Fibroblast of lung (primary cell): ENCODE results near the gene CLMP. TPM values are rescaled to one million over a fixed set of nuclear protein-coding genes. Genes with fewer than 3 reads are reported as not detected.

Source experiments
- DNase-seq, 2 donors: peaks; one replicate each; pipeline versions ENCODE4 v3.0.0 to v3.0.0-alpha.2; 2010; ENCODE audit warnings: low read depth in 2 of 2
- H2AFZ ChIP-seq: 2 replicates; pipeline ENCODE4 v1.5.1; 2012; ENCODE audit warnings: low read length, control low read depth, inconsistent platforms
- H3K27ac ChIP-seq: 2 replicates; pipeline ENCODE4 v1.5.1; 2011; ENCODE audit warnings: low read length, control low read depth; ENCODE audit not compliant: insufficient read depth
- H3K27me3 ChIP-seq: 2 replicates; pipeline ENCODE4 v1.5.1; 2011; ENCODE audit warnings: mild to moderate bottlenecking, low read length; ENCODE audit not compliant: control insufficient read depth, insufficient read depth
- H3K36me3 ChIP-seq: 2 replicates; pipeline ENCODE4 v1.5.1; 2011; ENCODE audit warnings: low read length; ENCODE audit not compliant: control insufficient read depth, insufficient read depth
- H3K4me1 ChIP-seq: 2 replicates; pipeline ENCODE4 v1.5.1; 2011; ENCODE audit warnings: low read length; ENCODE audit not compliant: control insufficient read depth, insufficient read depth; ENCODE audit errors: extremely low read depth
- H3K4me2 ChIP-seq: 2 replicates; pipeline ENCODE4 v1.5.1; 2011; ENCODE audit warnings: low read length, control low read depth; ENCODE audit not compliant: insufficient read depth; ENCODE audit errors: extremely low read depth
- H3K4me3 ChIP-seq, 4 experiments: fragments of 200-600 bp in 1 of 4; sonication (generic) in 1 of 4; replicated peaks in 1 of 4; 2 replicates each; pipeline ENCODE4 v1.5.1; 2011 to 2016; ENCODE audit warnings: low read length in 4 of 4, low read depth in 3 of 4, mild to moderate bottlenecking in 3 of 4, control low read depth in 2 of 4, inconsistent platforms in 1 of 4, mixed read lengths in 1 of 4; ENCODE audit not compliant: insufficient read depth in 1 of 4; ENCODE audit errors: control extremely low read depth in 1 of 4
- H3K79me2 ChIP-seq: 2 replicates; pipeline ENCODE4 v1.5.1; 2012; ENCODE audit warnings: mild to moderate bottlenecking, low read length, inconsistent platforms; ENCODE audit not compliant: control insufficient read depth, insufficient read depth
- H3K9ac ChIP-seq: 2 replicates; pipeline ENCODE4 v1.5.1; 2011; ENCODE audit warnings: mild to moderate bottlenecking, low read length, control low read depth; ENCODE audit not compliant: insufficient read depth
- H3K9me3 ChIP-seq: 2 replicates; pipeline ENCODE4 v1.5.1; 2012; ENCODE audit warnings: low read depth, low read length; ENCODE audit not compliant: control insufficient read depth, insufficient read depth
- H4K20me1 ChIP-seq: 2 replicates; pipeline ENCODE4 v1.5.1; 2011; ENCODE audit warnings: low read length; ENCODE audit not compliant: control insufficient read depth, insufficient read depth; ENCODE audit errors: extremely low read depth
- EZH2 ChIP-seq: IDR thresholded peaks from 2 replicates; pipeline ENCODE4 v1.5.1; 2012; ENCODE audit warnings: low read length, control low read depth, mild to moderate bottlenecking; ENCODE audit errors: missing control alignments
- polyA plus RNA-seq, 2 donors: library from polyadenylated mRNA; depleted of rRNA in 1 of 2; stranded (reverse) in 1 of 2; unstranded in 1 of 2; fragments of >200 nt; gene quantifications; 2 replicates each; pipeline ENCODE4 v1.2.1, GENCODE V29; 2011 to 2012; ENCODE audit warnings: missing spikeins in 1 of 2
- total RNA-seq: library from RNA; depleted of rRNA; stranded (reverse); fragments of >200 nt; gene quantifications from 2 replicates; pipeline ENCODE4 v1.2.1, GENCODE V29; 2014
- TF ChIP-seq, protein P1 (sequence below), 2 donors: IDR thresholded peaks in 1 of 2; conservative IDR thresholded peaks in 1 of 2; 1 replicate in 1 of 2; 2 replicates in 1 of 2; pipeline ENCODE4 v1.5.1; 2011 to 2012; ENCODE audit warnings: low read length in 2 of 2, control low read depth in 1 of 2, inconsistent platforms in 1 of 2, low read depth in 1 of 2, mild to moderate bottlenecking in 1 of 2

The CLMP gene
- total and polyA plus RNA-seq, 2 donors (not counting 1 experiment from before 2014, with no cell fraction given): 107 to 243 TPM

- Histone ChIP-seq H3K4me3 (peak overlapping the region; percentile 56 to 98 (median 68)), H3K27me3 (no peaks in the 10 kb centered on the region), H3K9ac (peak overlapping the region; percentile 95), H3K36me3 (peaks cover 15% of the 10 kb centered on the region), H3K9me3 (no peaks in the 10 kb centered on the region), H3K27ac (peak overlapping the region; percentile 98), H3K4me2 (peak overlapping the region; percentile 89), H3K4me1 (peaks cover 14% of the 10 kb centered on the region), H2AFZ (no peak overlapping the region), H4K20me1 (peaks cover 9% of the 10 kb centered on the region), H3K79me2 (peaks cover 44% of the 10 kb centered on the region)
- TF ChIP-seq, protein P1, sequence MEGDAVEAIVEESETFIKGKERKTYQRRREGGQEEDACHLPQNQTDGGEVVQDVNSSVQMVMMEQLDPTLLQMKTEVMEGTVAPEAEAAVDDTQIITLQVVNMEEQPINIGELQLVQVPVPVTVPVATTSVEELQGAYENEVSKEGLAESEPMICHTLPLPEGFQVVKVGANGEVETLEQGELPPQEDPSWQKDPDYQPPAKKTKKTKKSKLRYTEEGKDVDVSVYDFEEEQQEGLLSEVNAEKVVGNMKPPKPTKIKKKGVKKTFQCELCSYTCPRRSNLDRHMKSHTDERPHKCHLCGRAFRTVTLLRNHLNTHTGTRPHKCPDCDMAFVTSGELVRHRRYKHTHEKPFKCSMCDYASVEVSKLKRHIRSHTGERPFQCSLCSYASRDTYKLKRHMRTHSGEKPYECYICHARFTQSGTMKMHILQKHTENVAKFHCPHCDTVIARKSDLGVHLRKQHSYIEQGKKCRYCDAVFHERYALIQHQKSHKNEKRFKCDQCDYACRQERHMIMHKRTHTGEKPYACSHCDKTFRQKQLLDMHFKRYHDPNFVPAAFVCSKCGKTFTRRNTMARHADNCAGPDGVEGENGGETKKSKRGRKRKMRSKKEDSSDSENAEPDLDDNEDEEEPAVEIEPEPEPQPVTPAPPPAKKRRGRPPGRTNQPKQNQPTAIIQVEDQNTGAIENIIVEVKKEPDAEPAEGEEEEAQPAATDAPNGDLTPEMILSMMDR (conservative IDR thresholded peaks at IDR 0.05 in 1 of 2, IDR thresholded peaks at IDR 0.05 in 1 of 2; ENCODE audit: low read depth in 1 of 2, low read length in 2 of 2): no peak
- no peak for TF ChIP-seq EZH2
- peak in 1 of 2 donors; percentile 43 for DNase-seq
Observed at GRCh38 chr11:123063826-123064657, 131.0 kb downstream of the CLMP start.

DNA sequence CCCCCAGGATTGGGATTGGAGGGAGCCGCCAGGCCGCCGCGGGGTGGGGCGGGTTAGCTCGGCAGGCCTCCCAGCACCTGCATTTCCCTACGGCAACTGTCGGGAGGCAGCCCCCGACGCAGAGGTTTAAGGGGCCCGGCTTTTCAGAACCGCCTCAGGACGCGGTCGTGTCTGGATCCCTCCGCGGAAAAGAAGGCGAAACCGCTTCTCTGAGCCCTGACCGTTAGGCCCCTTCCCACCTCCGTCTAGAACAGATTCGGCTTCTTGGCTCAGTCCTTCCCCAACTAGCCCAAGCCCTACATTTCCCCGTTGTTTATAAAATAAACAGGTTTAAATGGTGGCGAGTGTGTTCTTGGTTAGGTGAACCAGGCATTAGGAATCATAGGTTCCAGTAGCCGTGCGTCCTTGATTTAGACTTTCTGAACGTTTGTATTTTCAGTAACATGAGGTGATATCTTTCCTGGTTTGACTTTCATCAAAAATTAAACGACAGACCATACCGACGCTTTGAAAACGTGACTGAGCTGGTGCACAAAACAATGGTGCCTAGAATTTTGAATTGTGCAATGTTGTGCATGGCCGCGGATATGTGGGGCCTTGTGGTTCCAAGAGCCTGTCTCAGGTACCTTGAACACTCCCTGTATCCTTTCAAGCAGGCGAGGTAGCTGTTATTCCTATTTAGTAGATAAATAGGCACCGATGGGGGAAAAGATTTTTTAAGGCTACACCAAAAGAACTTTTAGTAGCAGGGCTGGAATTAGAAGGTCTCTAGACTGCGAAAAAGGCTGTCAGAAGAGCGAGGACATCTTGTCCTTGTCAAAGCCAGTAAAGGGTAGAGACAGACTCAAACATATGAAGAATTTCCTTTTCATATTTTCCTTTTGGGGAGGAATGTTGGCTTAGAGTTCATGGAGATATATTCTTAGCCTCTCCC is 131.9 kb downstream of the CLMP start:
- Histone ChIP-seq H3K9ac (peak overlapping the region; percentile 95), H2AFZ (no peak overlapping the region)
- peak; percentile 57 to 78 for DNase-seq

More for the DNA sequence above, 131.9 kb downstream of the CLMP start:
- Histone ChIP-seq H3K27me3 (no peaks in the 10 kb centered on the region), H3K79me2 (peaks cover 53% of the 10 kb centered on the region), H3K4me2 (peak overlapping the region; percentile 89), H3K4me3 (peak overlapping the region; percentile 56 to 98 (median 68)), H3K27ac (peak overlapping the region; percentile 98), H3K4me1 (peaks cover 21% of the 10 kb centered on the region), H4K20me1 (peaks cover 9% of the 10 kb centered on the region), H3K9me3 (no peaks in the 10 kb centered on the region), H3K36me3 (peaks cover 22% of the 10 kb centered on the region)
- TF ChIP-seq, protein P1 (conservative IDR thresholded peaks at IDR 0.05 in 1 of 2, IDR thresholded peaks at IDR 0.05 in 1 of 2; ENCODE audit: low read depth in 1 of 2, low read length in 2 of 2): no peak
- no peak for TF ChIP-seq EZH2
